ENCODE data around the gene IQSEC1.

Gene IQSEC1

DNA sequence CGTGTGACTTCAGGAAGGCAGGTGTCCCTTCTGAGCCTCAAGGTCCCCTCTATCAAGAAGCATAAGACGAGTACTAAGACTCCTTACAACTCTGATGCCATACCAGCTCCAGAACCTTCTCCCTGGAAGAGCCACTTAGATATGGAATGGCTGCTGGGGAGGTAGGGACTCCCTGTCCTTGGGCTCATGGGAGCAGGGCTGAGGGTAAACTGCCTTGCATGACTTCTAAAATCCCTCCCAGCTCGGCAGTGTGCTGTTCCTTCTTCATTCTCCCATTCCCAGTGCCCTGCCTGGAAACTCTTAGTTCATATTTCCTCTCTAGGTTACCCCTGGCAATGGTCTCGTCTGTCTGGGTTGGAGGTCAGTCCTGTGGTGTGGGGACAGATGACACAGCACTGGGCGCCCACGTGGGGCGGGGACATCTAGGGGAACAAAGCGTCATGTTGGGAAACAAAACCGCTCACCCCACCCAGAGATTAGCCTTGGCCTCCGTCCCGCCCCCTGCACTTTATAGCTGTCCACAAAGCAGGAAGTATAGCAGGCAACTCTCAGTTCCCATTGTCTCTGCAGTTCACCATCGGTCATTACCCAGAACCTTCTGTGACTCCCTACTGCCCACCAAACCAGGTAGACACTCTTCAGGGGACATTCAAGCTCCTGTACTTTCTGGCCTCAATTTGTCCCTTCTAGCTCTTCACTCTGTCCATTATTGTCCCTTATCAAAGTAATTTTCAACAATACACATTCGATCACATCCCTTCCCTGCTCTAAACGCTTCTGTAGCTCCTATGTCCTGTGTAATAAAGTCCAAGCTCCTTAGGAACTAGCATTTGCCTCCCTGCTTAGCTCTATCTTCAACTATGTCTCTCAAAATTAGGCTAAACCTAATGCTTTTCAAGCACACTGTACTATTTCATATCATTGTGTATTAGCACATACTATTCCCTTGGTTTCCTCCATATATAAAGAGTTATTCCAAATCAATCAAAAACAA is 73.8 kb downstream of the IQSEC1 start:
- TF ChIP-seq, protein P1, sequence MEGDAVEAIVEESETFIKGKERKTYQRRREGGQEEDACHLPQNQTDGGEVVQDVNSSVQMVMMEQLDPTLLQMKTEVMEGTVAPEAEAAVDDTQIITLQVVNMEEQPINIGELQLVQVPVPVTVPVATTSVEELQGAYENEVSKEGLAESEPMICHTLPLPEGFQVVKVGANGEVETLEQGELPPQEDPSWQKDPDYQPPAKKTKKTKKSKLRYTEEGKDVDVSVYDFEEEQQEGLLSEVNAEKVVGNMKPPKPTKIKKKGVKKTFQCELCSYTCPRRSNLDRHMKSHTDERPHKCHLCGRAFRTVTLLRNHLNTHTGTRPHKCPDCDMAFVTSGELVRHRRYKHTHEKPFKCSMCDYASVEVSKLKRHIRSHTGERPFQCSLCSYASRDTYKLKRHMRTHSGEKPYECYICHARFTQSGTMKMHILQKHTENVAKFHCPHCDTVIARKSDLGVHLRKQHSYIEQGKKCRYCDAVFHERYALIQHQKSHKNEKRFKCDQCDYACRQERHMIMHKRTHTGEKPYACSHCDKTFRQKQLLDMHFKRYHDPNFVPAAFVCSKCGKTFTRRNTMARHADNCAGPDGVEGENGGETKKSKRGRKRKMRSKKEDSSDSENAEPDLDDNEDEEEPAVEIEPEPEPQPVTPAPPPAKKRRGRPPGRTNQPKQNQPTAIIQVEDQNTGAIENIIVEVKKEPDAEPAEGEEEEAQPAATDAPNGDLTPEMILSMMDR (IDR thresholded peaks at IDR 0.05), result no peak

DNA sequence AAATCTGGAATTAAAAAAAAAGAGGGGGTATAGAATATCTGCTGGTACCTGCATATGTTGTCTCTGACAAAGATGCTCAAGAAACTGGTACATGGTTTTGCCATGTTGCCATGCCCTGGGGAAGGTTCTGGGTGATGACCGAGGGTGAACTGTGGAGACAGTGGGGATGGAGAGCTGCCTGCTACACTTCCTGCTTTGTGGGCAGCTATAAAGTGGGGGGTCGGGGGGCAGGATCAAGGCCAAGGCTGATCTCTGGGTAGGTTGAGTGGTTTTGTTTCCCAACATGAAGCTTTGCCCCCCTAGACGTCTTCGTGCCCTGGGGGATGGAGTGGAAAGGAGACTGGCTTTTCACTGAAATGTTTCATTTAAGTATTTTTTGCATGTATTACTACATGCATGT is 74.6 kb downstream of the IQSEC1 start:
- TF ChIP-seq, protein P1 (IDR thresholded peaks at IDR 0.05), result no peak

DNA sequence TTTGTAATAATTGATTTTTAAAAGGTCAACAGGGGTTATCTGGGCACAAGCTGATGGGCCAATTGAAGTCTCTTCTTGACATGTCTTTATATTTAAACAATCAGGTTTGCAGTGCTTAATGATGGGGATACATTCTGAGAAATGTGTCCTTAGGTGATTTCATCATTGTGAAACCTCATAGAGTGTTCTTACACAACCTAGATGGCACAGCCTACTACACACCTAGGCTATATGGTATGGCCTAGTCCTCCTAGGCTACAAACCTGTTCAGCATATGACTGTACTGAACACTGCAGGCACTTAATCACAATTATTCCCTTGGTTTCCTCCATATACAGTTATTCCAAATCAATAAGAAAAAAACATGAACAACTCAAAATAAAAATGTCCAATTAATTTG is 75.8 kb downstream of the IQSEC1 start:
- TF ChIP-seq, protein P1 (IDR thresholded peaks at IDR 0.05), result no peak

DNA sequence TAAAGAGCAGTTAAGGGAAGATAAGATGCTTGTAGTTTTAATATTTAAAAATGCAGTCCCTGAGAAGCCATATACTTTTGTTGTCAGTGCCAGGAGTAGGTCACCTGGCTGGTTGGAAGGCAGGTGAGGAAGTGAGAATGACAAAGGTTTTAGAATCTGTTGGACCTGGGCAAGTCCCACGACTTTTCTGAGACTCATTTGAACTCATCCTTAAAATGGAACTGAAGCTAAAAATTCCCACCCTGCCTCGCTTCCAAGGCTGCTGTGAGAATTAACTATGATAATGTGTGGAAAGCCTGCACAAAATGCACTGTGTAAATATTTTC is 77.1 kb downstream of the IQSEC1 start:
- TF ChIP-seq, protein P1 (IDR thresholded peaks at IDR 0.05), result no peak

DNA sequence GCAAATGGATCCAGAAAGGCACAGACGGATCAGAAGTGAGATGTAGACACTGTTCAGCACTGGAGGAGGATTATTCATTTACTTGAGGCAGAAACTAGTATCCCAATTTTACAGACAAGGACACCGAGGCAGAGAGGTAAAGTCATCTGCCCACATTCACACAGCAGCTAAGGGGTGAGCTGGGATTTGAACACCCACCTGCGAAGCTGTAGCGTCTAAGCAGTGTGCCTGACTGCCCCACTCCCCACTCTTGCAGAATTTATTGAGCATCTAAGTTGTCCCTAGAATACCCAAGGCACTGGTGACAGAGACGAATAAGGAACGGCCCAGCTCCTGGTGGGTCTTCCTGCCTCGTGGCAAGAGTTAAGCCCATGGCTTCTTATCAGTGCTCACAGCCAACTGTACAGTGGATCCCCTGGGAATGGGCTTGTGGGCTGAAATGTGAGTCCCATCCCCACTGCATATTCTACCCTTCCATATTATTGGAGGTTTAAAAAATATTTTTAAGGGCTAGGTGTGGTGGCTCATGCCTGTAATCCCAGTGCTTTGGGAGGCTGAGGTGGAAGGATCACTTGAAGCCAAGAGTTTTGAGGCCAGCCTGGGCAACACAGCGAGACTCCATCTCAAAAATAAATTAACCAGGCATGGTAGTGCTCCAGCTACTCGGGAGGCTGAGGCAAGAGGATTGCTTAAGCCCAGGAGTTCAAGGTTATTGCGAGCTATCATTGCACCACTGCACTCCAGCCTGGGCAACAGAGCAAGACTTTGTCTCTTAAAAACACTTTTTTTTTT is 77.6 kb downstream of the IQSEC1 start:
- TF ChIP-seq, protein P1 (IDR thresholded peaks at IDR 0.05), result no peak

DNA sequence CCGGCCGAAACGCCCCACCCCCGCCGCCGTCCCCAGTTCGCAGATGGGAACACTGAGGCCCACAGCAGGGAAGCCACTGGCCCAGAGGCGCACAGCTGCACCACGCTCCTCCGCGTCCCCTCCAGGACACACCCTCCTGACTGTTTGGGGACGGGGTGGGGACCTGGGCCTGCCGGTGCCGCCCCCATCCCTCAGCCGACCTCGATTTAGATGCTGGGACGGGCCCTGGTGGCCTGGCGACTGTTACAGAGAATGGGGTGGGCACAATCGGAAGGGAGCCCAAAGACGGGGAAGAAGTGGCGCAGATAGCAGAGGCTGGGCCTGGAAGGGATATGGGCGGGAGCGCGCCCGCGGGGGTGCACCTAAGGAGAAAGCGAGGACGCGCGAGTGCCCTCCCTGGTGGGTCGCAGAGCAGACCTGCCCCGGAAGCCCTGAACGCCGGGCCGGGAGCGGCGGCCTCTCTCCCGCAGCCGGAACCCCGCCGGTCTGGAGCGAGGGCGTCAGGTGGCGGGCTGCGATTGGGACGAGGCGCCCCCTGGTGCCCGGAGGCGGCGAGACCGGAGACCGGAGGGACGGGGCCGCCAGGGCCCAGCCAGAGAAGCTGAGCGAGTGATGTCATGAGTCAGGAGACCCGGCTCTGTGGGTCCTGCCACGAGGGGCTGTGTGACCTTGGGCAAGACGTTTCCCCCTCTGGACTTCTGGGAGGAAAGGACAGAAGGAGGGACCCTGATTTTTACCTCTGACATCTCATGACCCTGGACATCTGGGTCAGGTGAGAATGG is 78.4 kb downstream of the IQSEC1 start:
- TF ChIP-seq, protein P1 (IDR thresholded peaks at IDR 0.05), result peak; percentile 91

DNA sequence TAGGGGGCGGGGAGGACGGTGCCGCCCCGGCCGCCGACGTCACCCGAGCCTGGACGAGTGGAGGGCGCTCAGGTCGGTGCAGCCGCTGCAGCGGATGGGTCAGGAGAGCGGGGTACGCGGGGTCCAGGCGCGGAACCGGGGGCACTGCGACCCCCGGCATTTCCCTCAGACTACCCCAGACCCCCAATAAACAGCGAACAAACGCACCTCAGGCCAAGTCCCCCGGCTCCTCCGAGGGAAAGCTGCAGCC is 78.9 kb downstream of the IQSEC1 start:
- TF ChIP-seq, protein P1 (IDR thresholded peaks at IDR 0.05), result no peak
